RWPE2 (cell line): Measurements from ENCODE around the gene ENC1.

Experiments used
- ATAC-seq: fragments of 200-7000 bp; cut with Tn5 transposase; 3 replicates; pipeline ENCODE4 v1.9.1; 2021; ENCODE audit warnings: low read depth
- DNase-seq: peaks from one replicate; pipeline ENCODE4 v3.0.0-alpha.2; 2020; ENCODE audit warnings: low spot score
- H3K27ac ChIP-seq: fragments of 450-650 bp; 2 replicates; pipeline ENCODE4 v1.5.1; 2017; ENCODE audit warnings: mild to moderate bottlenecking; ENCODE audit not compliant: poor library complexity, severe bottlenecking
- H3K27me3 ChIP-seq: fragments of 250-450 bp; sonication (Bioruptor Pico); 2 replicates; pipeline ENCODE4 v1.5.1; 2021; ENCODE audit warnings: mild to moderate bottlenecking, moderate library complexity; ENCODE audit not compliant: insufficient read depth, poor library complexity, severe bottlenecking
- H3K36me3 ChIP-seq: fragments of 250-450 bp; sonication (Bioruptor Pico); 2 replicates; pipeline ENCODE4 v1.5.1; 2020; ENCODE audit warnings: low read depth, mild to moderate bottlenecking, moderate library complexity
- H3K4me1 ChIP-seq: fragments of 250-450 bp; sonication (Bioruptor Pico); 2 replicates; pipeline ENCODE4 v1.5.1; 2021; ENCODE audit warnings: mild to moderate bottlenecking, moderate library complexity; ENCODE audit not compliant: insufficient read depth, poor library complexity, severe bottlenecking
- H3K4me3 ChIP-seq: fragments of 250-450 bp; sonication (Bioruptor Pico); 2 replicates; pipeline ENCODE4 v1.5.1; 2021; ENCODE audit warnings: mild to moderate bottlenecking, moderate library complexity; ENCODE audit not compliant: severe bottlenecking
- H3K9me3 ChIP-seq: fragments of 250-450 bp; sonication (Bioruptor Pico); 2 replicates; pipeline ENCODE4 v1.5.1; 2021; ENCODE audit warnings: mild to moderate bottlenecking, moderate library complexity; ENCODE audit not compliant: severe bottlenecking
- TF ChIP-seq, protein P1 (sequence below): fragments of 450-650 bp; IDR thresholded peaks from one replicate; pipeline ENCODE4 v1.5.1; 2017; ENCODE audit warnings: mild to moderate bottlenecking, moderate library complexity; ENCODE audit not compliant: poor library complexity, severe bottlenecking

The ENC1 gene

DNA sequence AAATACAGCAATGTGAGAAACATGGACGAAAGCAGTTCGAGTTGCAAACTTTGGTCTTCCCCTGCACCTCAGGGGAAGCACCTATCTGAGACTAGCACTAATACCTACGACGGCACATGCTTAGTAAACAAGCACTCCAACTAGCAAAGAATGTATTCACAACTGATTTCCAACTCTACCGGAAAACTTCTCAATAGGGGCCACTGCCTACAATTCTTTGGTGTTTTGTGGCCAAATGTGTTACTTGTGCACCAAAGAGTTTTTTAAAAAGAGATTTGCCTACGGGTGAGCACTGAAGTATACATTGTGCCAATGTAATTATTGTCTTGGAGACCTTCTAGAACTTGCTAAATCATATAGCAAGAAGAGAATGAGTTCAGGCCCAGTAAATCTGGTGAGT is 12.2 kb downstream of the ENC1 start:
- H3K27ac ChIP-seq = no peak overlapping the region
- peaks cover 41% of the 10 kb centered on the region for H3K36me3 ChIP-seq
- H3K27me3 ChIP-seq = no peaks in the 10 kb centered on the region
- TF ChIP-seq, protein P1, sequence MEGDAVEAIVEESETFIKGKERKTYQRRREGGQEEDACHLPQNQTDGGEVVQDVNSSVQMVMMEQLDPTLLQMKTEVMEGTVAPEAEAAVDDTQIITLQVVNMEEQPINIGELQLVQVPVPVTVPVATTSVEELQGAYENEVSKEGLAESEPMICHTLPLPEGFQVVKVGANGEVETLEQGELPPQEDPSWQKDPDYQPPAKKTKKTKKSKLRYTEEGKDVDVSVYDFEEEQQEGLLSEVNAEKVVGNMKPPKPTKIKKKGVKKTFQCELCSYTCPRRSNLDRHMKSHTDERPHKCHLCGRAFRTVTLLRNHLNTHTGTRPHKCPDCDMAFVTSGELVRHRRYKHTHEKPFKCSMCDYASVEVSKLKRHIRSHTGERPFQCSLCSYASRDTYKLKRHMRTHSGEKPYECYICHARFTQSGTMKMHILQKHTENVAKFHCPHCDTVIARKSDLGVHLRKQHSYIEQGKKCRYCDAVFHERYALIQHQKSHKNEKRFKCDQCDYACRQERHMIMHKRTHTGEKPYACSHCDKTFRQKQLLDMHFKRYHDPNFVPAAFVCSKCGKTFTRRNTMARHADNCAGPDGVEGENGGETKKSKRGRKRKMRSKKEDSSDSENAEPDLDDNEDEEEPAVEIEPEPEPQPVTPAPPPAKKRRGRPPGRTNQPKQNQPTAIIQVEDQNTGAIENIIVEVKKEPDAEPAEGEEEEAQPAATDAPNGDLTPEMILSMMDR = no peak
- ATAC-seq (no peak), DNase-seq (no peak)
- H3K4me3 ChIP-seq = no peak overlapping the region
- H3K4me1 ChIP-seq = peaks cover 59% of the 10 kb centered on the region
- no peaks in the 10 kb centered on the region for H3K9me3 ChIP-seq

GRCh38 chr5:74627646-74628279 is 12.8 kb downstream of the ENC1 start:
- Histone ChIP-seq H3K36me3 (peaks cover 38% of the 10 kb centered on the region), H3K27me3 (no peaks in the 10 kb centered on the region), H3K9me3 (no peaks in the 10 kb centered on the region), H3K27ac (no peak overlapping the region), H3K4me1 (peaks cover 53% of the 10 kb centered on the region), H3K4me3 (no peak overlapping the region)
- TF ChIP-seq, protein P1 = no peak
- no peak for ATAC-seq
- DNase-seq = no peak

GRCh38 chr5:74626386-74627222 is 13.9 kb downstream of the ENC1 start:
- TF ChIP-seq, protein P1 = no peak
- no peak for DNase-seq
- Histone ChIP-seq H3K9me3 (no peaks in the 10 kb centered on the region), H3K27me3 (no peaks in the 10 kb centered on the region), H3K27ac (peak overlapping the region; percentile 32), H3K4me3 (no peak overlapping the region), H3K4me1 (peaks cover 46% of the 10 kb centered on the region), H3K36me3 (peaks cover 27% of the 10 kb centered on the region)
- no peak for ATAC-seq

GRCh38 chr5:74625742-74626241 is 14.7 kb downstream of the ENC1 start:
- no peak for DNase-seq
- no peaks in the 10 kb centered on the region for H3K9me3 ChIP-seq
- peak overlapping the region; percentile 32 for H3K27ac ChIP-seq
- no peak overlapping the region for H3K4me3 ChIP-seq
- no peak for ATAC-seq
- TF ChIP-seq, protein P1 = no peak
- H3K4me1 ChIP-seq = peaks cover 38% of the 10 kb centered on the region
- H3K27me3 ChIP-seq = no peaks in the 10 kb centered on the region
- H3K36me3 ChIP-seq = peaks cover 27% of the 10 kb centered on the region
